Measurements from ENCODE around the gene FOXK1. TPM values are rescaled to one million over a fixed set of nuclear protein-coding genes. Genes with fewer than 3 reads are reported as not detected.

FOXK1 gene
- total and polyA plus RNA-seq, 9 of the 15 experiments (the other 6 are each of a cell fraction or from before 2014, with no cell fraction given) = 0.32 to 45.5 (median 8.1) TPM

DNA sequence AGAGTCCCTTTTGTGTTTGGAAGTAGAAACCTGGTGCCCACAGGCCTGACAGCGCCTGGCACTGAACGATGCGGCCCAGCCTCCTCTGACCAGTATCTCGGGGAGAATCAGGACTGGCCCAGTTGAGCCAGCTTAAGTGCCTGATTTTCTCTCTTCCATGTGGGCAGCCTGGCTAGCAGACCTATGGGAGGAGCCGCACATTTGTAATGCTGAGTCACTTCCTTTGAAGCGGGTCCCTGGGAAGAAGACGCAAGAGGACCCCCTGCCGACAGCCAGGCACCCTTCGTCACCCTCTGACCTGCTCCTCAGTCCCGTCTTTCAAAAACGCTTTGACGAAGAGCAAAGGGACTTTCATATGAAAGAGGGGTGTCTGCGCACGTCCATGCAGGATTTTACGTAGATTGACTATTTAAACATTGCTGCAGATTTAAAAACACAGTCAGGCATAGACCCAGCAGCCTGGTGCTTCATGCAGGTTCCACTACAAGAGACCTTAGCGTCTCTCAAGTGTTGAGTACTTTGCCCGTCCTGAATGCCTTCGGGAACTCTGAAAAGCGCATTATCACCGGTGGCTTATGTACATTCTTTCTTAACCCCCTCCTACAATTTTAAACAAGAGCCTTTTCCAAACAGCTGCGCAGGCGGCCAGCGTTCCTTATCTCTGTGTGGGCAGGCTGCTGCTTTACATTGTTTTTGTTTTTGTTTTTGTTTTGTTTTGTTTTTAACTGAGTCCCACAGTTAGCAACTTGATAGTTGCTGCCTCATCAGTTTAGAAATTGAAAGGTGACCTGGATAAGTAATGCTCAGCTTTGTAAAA is 56.8 kb downstream of the FOXK1 start (continued):
- TF ChIP-seq, protein P1, sequence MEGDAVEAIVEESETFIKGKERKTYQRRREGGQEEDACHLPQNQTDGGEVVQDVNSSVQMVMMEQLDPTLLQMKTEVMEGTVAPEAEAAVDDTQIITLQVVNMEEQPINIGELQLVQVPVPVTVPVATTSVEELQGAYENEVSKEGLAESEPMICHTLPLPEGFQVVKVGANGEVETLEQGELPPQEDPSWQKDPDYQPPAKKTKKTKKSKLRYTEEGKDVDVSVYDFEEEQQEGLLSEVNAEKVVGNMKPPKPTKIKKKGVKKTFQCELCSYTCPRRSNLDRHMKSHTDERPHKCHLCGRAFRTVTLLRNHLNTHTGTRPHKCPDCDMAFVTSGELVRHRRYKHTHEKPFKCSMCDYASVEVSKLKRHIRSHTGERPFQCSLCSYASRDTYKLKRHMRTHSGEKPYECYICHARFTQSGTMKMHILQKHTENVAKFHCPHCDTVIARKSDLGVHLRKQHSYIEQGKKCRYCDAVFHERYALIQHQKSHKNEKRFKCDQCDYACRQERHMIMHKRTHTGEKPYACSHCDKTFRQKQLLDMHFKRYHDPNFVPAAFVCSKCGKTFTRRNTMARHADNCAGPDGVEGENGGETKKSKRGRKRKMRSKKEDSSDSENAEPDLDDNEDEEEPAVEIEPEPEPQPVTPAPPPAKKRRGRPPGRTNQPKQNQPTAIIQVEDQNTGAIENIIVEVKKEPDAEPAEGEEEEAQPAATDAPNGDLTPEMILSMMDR (IDR thresholded peaks at IDR 0.05 in 2 of 3, conservative IDR thresholded peaks at IDR 0.05 in 1 of 3; ENCODE audit: insufficient read depth in 2 of 3, low read depth in 1 of 3, low read length in 3 of 3) = peak; percentile 15 to 32 (median 17); a peak in 3 of 6 replicates
- TF ChIP-seq, protein P2, sequence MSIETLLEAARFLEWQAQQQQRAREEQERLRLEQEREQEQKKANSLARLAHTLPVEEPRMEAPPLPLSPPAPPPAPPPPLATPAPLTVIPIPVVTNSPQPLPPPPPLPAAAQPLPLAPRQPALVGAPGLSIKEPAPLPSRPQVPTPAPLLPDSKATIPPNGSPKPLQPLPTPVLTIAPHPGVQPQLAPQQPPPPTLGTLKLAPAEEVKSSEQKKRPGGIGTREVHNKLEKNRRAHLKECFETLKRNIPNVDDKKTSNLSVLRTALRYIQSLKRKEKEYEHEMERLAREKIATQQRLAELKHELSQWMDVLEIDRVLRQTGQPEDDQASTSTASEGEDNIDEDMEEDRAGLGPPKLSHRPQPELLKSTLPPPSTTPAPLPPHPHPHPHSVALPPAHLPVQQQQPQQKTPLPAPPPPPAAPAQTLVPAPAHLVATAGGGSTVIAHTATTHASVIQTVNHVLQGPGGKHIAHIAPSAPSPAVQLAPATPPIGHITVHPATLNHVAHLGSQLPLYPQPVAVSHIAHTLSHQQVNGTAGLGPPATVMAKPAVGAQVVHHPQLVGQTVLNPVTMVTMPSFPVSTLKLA (conservative IDR thresholded peaks at IDR 0.05) = peak in 1 of 2 experiments; percentile 46; a peak in 3 of 4 replicates
- TF ChIP-seq ATF7 (IDR thresholded peaks at IDR 0.05) (peak; percentile 63; the same call in 1 of the 2 replicates), SRSF1 (IDR thresholded peaks at IDR 0.05; ENCODE audit: low read depth, low read length) (no peak), L3MBTL2 (IDR thresholded peaks at IDR 0.05) (peak; percentile 61; the same call in 1 of the 2 replicates), FOXK2 (conservative IDR thresholded peaks at IDR 0.05 in 1 of 2, IDR thresholded peaks at IDR 0.05 in 1 of 2; ENCODE audit: low read depth in 2 of 2) (peak; percentile 75 to 83), RBBP5 (IDR thresholded peaks at IDR 0.05; ENCODE audit: borderline replicate concordance, insufficient read depth, low read length, poor library complexity, severe bottlenecking) (peak; percentile 65), NRF1 (conservative IDR thresholded peaks at IDR 0.05 in 1 of 2, IDR thresholded peaks at IDR 0.05 in 1 of 2) (peak; percentile 89 to 90), FOXJ2 (tag; IDR thresholded peaks at IDR 0.05) (peak; percentile 62), JUND (IDR thresholded peaks at IDR 0.05; ENCODE audit: borderline replicate concordance, low read depth, low read length) (peak; percentile 77), JUND (tag; IDR thresholded peaks at IDR 0.05; ENCODE audit: borderline replicate concordance, low read depth, low read length) (peak; percentile 63; the same call in 2 of the 3 replicates), ZNF316 (IDR thresholded peaks at IDR 0.05) (peak; percentile 98), ETV5 (CRISPR knock-in tag; IDR thresholded peaks at IDR 0.05; ENCODE audit: low read depth) (peak; percentile 41; the same call in 1 of the 2 replicates), SAFB (IDR thresholded peaks at IDR 0.05; ENCODE audit: borderline replicate concordance, low read depth, low read length) (no peak), XRCC4 (IDR thresholded peaks at IDR 0.05; ENCODE audit: extremely low read depth, insufficient read depth, insufficient read length) (no peak), CREB1 (IDR thresholded peaks at IDR 0.05) (0 out of 2 replicates have a peak, but pooled peaks have one; percentile 3), CREB1 (CRISPR knock-in tag; IDR thresholded peaks at IDR 0.05) (no peak), JUN (IDR thresholded peaks at IDR 0.05; ENCODE audit: borderline replicate concordance, low read depth, low read length) (no peak), JUN (CRISPR knock-in tag; IDR thresholded peaks at IDR 0.05; ENCODE audit: borderline replicate concordance) (0 out of 2 replicates have a peak, but pooled peaks have one; percentile 20), RBM39 (optimal IDR thresholded peaks at IDR 0.05; ENCODE audit: low read depth, low read length) (peak; percentile 16), SOX6 (IDR thresholded peaks at IDR 0.05) (peak; percentile 89), GATAD2A (IDR thresholded peaks at IDR 0.05) (0 out of 2 replicates have a peak, but pooled peaks have one; percentile 38), FUS (optimal IDR thresholded peaks at IDR 0.05; ENCODE audit: low read depth, low read length) (no peak)
- TF ChIP-seq, protein P3, sequence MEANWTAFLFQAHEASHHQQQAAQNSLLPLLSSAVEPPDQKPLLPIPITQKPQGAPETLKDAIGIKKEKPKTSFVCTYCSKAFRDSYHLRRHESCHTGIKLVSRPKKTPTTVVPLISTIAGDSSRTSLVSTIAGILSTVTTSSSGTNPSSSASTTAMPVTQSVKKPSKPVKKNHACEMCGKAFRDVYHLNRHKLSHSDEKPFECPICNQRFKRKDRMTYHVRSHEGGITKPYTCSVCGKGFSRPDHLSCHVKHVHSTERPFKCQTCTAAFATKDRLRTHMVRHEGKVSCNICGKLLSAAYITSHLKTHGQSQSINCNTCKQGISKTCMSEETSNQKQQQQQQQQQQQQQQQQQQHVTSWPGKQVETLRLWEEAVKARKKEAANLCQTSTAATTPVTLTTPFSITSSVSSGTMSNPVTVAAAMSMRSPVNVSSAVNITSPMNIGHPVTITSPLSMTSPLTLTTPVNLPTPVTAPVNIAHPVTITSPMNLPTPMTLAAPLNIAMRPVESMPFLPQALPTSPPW (CRISPR knock-in tag; IDR thresholded peaks at IDR 0.05) = peak; percentile 41; the same call in 1 of the 2 replicates

Data from K562 (cell line).